Activated CD8-positive, alpha-beta memory T cell treated with anti-CD3 and anti-CD28 coated beads, Interleukin-2, amount 50 U/mL, for 48 hours (primary cell): ENCODE data around the gene FCER1G.

Experiments
- DNase-seq: peaks from one replicate; pipeline ENCODE4 v3.0.0-alpha.2; 2020

Gene FCER1G

GRCh38 chr1:161189036-161189435 lies 26.1 kb upstream of the FCER1G start:
- DNase-seq, result no peak

- no peak for DNase-seq
Measured at GRCh38 chr1:161190962-161191521, 24.1 kb upstream of the FCER1G start.

DNA sequence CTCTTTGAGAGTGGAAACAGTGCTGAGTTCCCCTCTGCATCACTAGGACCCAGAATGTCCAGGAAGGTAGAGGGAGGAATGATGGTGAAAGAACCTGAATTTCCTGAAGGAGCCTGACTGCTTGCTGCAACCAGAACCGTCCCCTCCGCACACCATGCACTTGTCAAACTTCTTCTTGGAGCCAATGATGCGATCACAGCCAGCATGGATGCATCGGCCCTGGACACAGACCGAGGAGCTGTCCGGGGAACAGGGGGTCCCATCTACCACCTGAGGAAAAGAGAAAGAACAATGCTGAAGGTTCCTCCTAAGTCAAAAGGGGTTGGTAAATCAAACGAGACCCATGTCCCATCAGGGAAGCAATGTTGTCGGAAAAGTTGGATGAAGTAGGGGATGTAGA lies 23.1 kb upstream of the FCER1G start:
- DNase-seq, result no peak

GRCh38 chr1:161192476-161193465 lies 22.3 kb upstream of the FCER1G start:
- DNase-seq, result peak; percentile 77

- DNase-seq, result no peak
Measured at GRCh38 chr1:161193561-161194235, 21.4 kb upstream of the FCER1G start.

- DNase-seq, result no peak
Measured at GRCh38 chr1:161195171-161195570, 19.9 kb upstream of the FCER1G start.

GRCh38 chr1:161196111-161196510 lies 19.0 kb upstream of the FCER1G start:
- DNase-seq, result no peak

- no peak for DNase-seq
Measured at GRCh38 chr1:161196521-161197451, 18.3 kb upstream of the FCER1G start.

DNA sequence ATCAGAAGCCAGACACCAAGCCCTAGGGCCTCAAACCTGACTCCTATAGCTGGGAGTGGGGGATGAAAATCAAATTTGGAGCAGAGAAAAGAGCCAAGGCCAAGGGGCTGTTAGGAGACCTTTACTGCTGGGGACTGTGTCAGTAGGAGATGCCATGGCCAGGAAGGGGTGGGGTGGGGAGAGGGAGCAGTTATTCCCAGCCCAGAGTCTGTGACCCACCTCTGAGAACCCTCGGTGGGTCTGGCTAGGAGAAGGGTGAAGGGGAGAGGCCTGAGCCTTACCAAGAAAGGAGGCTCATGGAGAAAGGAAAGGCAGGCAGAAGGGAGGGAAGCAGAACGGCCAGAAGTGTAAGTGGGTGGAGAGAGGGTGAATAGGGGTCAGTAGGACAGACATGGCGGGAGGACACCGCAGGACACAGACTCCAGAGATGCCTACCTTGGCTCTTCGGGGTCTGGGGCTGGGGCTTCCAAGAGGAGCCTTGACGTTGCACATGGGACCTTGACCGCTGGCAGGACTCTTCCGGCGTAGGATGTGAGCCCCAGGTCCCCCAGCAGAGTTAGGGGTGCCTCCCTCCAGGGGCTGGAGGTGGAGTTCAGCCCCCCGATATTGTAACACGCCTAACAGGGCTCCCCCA lies 17.4 kb upstream of the FCER1G start:
- no peak for DNase-seq

GRCh38 chr1:161198194-161198896 lies 16.8 kb upstream of the FCER1G start:
- DNase-seq, result no peak

DNA sequence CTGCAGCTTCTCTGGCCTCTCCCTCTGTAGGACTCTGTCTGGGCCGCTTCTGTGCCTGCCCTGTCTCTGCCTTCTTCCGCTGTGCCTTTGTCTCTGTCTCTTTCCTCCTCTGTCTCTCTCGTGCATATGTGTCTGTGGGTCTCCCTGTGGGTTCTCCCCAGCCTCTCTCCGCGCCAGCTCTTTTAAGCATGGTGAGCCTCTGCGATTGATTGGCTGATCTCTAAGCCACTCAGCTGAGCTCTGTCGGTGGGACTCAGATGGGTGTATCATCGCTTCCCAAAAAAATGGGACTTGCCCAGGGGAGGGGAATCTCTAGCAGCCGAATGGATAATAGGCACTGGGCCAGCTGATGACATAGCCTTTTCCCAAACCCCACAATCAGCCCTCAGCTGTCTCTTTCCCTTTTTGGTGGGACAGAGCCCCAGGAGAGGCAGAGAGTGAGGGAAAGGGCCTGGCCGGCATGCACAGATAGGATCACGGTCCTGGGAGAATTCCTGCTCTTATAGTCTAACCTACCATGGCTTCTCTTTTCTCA lies 16.1 kb upstream of the FCER1G start, which contains the start of gene ADAMTS4:
Gene ADAMTS4, minus strand, starts transcription at position 158 of the 535 bp plus-strand sequence. CDS start 427 bp downstream, outside the sequence.
- no peak for DNase-seq

DNA sequence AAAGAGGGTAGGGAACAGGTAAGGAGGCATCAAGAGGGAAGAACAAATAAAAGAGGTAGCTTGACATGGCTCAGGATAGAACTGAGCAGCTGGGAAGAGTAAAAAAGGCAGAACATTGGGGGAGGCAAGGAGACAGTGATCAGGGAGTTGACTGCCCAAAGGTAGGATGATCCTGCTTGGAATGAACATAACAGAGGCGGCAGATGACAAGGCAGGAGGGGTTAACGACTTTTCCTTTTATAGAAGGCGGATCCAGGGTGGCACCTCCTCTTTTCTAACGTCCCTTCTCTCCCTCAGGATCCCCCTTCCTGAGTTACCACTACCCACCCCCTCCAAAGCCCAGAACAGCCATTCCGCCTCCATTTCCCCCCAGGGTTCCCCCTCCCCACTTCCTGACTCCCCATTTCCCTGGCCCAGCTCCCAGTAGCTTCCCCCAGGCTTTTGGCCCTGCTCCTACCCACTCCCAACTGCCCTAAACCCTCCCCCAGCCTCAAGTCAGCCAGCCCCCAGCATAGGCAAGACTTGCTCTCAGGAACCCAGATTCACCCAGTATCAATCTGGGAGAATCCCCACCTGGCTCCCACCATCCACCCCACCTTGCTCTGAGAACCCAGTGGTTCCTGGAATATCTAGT lies 15.5 kb upstream of the FCER1G start:
- no peak for DNase-seq

DNA sequence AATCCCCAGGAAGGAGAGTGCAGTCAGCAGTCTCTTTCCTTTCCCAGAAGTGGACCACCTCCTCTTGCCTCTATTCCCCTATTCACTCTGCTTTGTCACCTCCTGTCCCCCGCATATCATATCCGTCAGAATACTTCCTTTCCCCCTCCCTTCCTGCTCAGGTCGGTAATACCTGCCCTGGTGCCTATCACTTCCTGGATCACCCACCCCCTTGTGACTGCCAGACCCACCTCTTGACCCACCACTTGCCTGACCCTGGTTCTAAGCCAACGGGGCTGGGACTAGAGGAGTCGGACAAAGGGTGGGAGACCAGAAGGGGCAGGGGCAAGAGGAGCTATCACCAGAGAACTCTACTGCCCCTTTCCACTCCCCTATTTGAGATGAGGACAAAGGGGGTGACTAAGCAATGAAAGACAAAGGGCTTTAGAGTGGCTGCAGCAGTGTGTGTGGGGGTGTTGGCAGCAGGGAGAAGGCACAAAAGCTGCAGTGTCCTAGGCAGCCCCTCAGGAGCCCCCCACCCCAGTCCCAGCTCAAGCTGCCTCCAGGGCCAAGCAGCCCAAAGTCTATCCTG lies 14.6 kb upstream of the FCER1G start:
- no peak for DNase-seq

GRCh38 chr1:161200992-161201835 lies 13.9 kb upstream of the FCER1G start:
- no peak for DNase-seq

GRCh38 chr1:161201836-161202712 lies 13.0 kb upstream of the FCER1G start, which contains the start of gene NDUFS2:
Gene NDUFS2 (plus strand): TSS chr1:161202367. CDS start chr1:161202386, 19 bp downstream.
- peak; percentile 93 for DNase-seq

GRCh38 chr1:161206411-161207140 lies 8.5 kb upstream of the FCER1G start:
- DNase-seq, result no peak

DNA sequence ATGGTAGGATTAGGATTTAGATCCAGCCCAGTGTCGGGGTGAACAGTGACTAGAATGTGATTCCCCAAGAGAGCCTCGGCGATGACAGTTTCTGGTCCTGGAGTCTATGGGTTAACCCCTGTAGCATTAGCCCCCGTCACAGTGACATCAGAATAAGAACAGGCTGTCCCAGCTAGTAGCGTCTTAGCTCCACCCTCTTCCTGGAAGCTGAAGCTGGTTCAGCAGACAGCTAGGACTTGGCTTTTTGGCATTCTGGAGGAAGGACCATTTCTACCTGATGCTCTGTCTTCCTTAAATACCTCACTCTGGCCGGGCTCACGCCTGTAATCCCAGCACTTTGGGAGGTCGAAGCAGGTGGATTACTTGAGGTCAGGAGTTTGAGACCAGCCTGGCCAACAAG lies 7.9 kb upstream of the FCER1G start:
- no peak for DNase-seq
